ENCODE data around the gene OTOS.

GRCh38 chr2:240126731-240127130, 13.7 kb downstream of the OTOS start:
- TF ChIP-seq CTCF (IDR thresholded peaks at IDR 0.05 in 4 of 5, conservative IDR thresholded peaks at IDR 0.05 in 1 of 5): no peak
- no peak for TF ChIP-seq POLR2A (IDR thresholded peaks at IDR 0.05)

Measured in gastrocnemius medialis (tissue), 4 donors.